ENCODE measurements around the gene DBNL. TPM values are rescaled to one million over a fixed set of nuclear protein-coding genes. Genes with fewer than 3 reads are reported as not detected.
A peak's percentile ranks its signal among the peaks of the same experiment; 100 is the strongest.

DBNL gene
- total RNA-seq, 1 donor from 2014 or later: 154 TPM

- no peak for DNase-seq
- Mint-ChIP-seq H3K27me3 (ENCODE audit: unreplicated experiment) (peaks cover 9% of the 10 kb centered on the region), H3K4me1 (ENCODE audit: low read depth, unreplicated experiment) (peaks cover 6% of the 10 kb centered on the region), H3K9me3 (ENCODE audit: unreplicated experiment) (no peaks in the 10 kb centered on the region), H3K36me3 (ENCODE audit: unreplicated experiment) (no peaks in the 10 kb centered on the region), H3K4me3 (ENCODE audit: unreplicated experiment) (peak overlapping the region; percentile 77), H3K27ac (ENCODE audit: unreplicated experiment) (no peak overlapping the region)
- no peak for TF ChIP-seq CTCF (IDR thresholded peaks at IDR 0.05; ENCODE audit: partially characterized antibody, unreplicated experiment)
Observed at GRCh38 chr7:44104860-44105771, 60.6 kb downstream of the DBNL start.

- no peaks in the 10 kb centered on the region for H3K9me3 Mint-ChIP-seq (ENCODE audit: unreplicated experiment)
- H3K36me3 Mint-ChIP-seq (ENCODE audit: unreplicated experiment): no peaks in the 10 kb centered on the region
- peaks cover 2% of the 10 kb centered on the region for H3K4me1 Mint-ChIP-seq (ENCODE audit: low read depth, unreplicated experiment)
- DNase-seq: no peak
- peak overlapping the region; percentile 77 for H3K4me3 Mint-ChIP-seq (ENCODE audit: unreplicated experiment)
- TF ChIP-seq CTCF (IDR thresholded peaks at IDR 0.05; ENCODE audit: partially characterized antibody, unreplicated experiment): no peak
- H3K27ac Mint-ChIP-seq (ENCODE audit: unreplicated experiment): no peak overlapping the region
- H3K27me3 Mint-ChIP-seq (ENCODE audit: unreplicated experiment): peaks cover 9% of the 10 kb centered on the region
Observed at GRCh38 chr7:44105832-44106231, 61.3 kb downstream of the DBNL start.

- Mint-ChIP-seq H3K27ac (ENCODE audit: unreplicated experiment) (no peak overlapping the region), H3K27me3 (ENCODE audit: unreplicated experiment) (peaks cover 9% of the 10 kb centered on the region), H3K4me3 (ENCODE audit: unreplicated experiment) (no peak overlapping the region), H3K36me3 (ENCODE audit: unreplicated experiment) (no peaks in the 10 kb centered on the region), H3K4me1 (ENCODE audit: low read depth, unreplicated experiment) (peaks cover 2% of the 10 kb centered on the region), H3K9me3 (ENCODE audit: unreplicated experiment) (no peaks in the 10 kb centered on the region)
- no peak for DNase-seq
- TF ChIP-seq CTCF (IDR thresholded peaks at IDR 0.05; ENCODE audit: partially characterized antibody, unreplicated experiment): no peak
Observed at GRCh38 chr7:44106311-44107065, 62.0 kb downstream of the DBNL start.

- Mint-ChIP-seq H3K27ac (ENCODE audit: unreplicated experiment) (no peak overlapping the region), H3K4me3 (ENCODE audit: unreplicated experiment) (no peak overlapping the region), H3K9me3 (ENCODE audit: unreplicated experiment) (no peaks in the 10 kb centered on the region), H3K27me3 (ENCODE audit: unreplicated experiment) (peaks cover 8% of the 10 kb centered on the region), H3K36me3 (ENCODE audit: unreplicated experiment) (no peaks in the 10 kb centered on the region), H3K4me1 (ENCODE audit: low read depth, unreplicated experiment) (peaks cover 2% of the 10 kb centered on the region)
- DNase-seq: no peak
- TF ChIP-seq CTCF (IDR thresholded peaks at IDR 0.05; ENCODE audit: partially characterized antibody, unreplicated experiment): no peak
Observed at GRCh38 chr7:44107116-44107960, 62.8 kb downstream of the DBNL start.

All from glutamatergic neuron (in vitro differentiated cells).